GM19035 (cell line): ENCODE data around the gene TECPR2.

Source experiments
- ATAC-seq: cut with Tn5 transposase; IDR thresholded peaks from one replicate; pipeline ENCODE4 v1.9.1; 2021; ENCODE audit not compliant: unreplicated experiment

The TECPR2 gene

DNA sequence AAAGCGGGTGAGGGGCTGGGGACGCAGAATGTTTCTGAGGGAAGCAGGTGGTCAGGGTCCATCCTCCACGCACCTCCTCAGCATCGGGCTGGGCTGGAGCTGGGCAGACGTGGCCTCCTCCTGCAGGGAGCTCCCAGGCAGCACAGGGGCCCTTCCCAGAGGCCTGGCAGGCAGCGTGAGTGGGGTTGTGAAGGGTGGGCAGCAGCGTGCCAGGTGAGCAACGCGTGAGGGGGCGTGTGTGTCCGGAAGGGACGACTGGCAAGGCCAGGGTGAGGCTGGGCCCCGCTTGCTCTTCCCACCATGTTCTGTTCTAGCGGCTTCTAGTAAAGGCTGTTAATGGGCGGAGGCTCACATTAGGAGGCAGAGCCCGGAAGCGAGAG lies 129.8 kb downstream of the TECPR2 start:
- no peak for ATAC-seq

DNA sequence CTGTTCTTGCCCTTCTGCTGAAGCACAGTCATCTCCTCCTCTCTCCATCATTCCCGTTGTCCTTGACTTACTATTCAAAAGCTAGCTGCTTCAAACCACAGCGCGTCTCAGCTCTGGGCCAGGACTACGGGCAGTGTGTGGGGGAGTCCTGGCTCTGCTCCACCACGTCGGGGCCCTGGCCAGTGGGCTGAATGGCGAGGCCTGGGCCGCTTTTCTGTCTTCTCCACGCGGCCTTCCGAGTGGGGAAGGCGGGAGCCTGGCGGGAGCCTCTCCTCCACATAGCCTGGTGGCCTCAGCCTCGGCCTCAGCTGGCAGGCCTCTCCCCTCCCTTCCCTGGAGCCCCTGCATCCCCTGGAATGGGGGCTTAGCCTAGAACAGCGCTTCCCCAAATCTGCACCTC lies 130.4 kb downstream of the TECPR2 start:
- no peak for ATAC-seq

DNA sequence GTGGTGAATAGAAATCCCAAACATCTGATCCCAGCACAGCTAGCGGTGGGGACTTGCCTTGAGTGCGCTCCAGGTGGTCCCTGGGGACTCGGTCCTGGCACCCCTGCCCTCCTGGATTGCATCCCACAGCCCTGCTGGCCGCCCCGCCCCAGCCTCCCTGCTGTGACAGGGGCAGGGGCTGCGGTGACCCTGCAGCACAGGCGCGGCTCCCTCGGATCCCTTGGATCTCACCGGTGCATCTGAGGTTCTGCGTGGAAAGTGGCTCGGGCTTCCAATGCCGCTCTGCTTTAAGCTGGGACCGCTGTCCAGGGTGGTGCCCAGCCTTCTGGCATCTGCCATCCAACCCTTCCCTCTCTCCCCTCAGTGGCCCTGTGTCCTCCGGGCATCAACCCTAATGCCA lies 130.8 kb downstream of the TECPR2 start:
- ATAC-seq, result no peak

DNA sequence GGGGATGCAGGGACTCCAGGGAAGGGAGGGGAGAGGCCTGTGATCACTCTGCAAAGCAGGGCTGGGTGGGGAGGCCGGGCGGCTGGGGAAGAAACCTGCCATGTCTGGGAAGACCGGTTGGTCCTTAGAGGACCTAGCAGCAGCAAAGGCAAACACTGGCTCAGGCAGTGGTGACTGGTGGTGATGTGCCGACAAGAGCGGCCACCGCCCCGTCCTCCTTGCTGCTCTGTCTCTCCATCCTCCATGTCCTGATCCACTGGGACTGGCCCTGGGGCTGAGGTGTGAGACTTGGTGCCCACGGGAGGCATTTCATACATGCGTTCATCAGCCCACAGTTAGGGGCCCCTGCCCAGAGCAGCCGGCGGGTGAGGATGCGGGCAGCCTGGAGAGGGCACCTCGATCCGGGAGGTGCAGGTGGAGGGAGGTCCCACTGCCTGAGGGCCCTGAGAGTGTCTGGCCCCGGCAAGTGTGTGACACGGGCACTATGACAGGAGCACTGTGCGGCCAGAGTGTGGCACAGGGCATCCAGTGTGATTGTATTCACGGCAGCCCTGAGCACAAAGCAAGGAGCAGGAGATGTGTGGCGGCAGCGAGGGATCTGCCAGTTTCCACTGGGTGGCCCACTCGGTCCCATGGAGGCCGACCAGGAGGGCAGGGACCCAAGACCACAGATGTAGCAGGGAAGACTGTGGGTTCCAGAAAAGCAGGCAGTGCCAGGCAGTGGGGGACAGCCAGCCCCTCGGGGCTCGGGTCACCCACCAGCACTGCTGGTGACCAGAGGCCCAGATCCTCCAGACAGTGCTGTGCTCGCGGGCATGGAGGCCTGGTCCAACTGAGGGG lies 133.0 kb downstream of the TECPR2 start:
- no peak for ATAC-seq

DNA sequence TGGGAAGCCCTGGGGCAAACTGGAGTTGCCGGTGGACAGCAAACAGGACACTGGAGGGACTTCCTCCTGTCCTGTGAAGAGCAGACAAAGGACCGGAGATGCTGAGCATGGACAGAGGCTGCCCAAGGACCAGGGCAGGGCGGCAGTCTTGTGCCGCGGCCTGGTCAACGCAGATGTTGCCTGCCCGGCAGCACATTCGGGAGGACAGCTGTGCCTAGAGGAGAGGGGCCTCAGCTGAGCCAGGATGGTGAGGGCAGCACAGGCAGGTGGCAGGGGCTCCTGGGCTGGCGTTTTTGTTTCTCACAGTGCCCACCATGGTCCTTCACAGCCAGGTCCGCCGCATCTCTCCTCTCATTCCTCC lies 133.6 kb downstream of the TECPR2 start:
- no peak for ATAC-seq

DNA sequence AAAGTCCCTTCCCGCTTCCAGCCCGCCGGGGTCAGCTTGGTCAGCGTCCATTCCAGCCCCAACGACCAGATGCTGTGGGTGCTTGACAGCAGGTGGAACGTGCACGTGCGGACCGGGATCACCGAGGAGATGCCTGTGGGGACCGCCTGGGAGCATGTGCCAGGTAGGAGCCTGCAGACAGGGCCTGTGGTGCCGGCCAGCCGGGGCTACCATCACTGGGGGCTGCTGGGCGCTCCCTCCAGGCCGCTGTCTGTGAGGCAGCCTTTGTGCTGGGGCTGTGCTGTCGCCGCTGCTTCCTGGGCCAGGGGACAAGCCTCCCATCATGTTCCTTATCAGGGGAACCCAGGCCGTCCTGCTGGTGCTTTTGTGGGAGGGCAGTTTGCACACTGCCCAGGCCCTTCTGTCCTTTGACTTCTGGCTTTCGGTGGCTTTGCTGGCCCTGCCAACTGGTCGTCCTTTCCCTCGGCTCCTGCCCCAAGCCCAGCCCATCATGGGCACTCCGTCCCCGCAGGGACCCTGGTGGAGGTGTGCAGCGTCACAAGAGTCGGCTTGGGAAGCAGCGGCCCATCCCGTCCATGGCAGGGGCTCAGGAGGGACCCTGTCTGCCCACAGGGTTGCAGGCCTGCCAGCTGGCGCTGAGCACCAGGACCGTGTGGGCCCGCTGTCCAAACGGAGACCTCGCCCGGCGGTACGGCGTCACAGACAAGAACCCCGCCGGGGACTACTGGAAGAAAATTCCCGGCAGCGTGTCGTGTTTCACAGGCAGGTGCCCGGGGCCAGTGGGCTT lies 134.4 kb downstream of the TECPR2 start:
- ATAC-seq, result no peak

DNA sequence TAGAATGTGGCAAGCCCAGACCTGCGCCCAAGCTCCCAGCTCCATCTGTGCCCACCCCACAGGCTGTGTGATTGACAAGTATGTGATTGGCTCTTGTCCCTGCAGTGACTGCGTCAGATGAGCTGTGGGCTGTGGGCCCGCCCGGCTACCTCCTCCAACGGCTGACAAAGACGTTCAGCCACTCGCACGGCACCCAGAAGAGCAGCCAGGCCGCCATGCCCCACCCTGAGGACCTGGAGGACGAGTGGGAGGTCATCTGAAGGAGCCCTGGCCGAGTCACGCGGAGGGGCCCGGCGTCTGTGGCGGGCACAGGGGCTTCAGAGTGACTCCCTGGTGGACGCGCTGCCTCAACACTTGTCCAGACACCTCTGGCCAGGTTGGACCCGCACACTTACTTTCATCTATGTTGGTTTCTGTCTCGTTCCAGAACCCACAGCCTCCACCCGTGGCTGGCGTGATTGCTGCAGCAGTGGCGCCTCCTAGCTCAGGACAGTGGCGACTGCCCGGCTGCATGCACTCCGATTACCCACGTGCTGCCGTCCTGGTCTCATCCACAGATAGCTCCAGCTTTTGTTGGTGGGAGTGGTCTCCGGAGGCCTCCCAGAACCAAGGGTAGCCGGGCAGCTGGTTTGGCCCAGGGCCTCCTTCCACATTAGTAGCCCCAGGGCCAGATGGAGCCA lies 135.4 kb downstream of the TECPR2 start:
- no peak for ATAC-seq

DNA sequence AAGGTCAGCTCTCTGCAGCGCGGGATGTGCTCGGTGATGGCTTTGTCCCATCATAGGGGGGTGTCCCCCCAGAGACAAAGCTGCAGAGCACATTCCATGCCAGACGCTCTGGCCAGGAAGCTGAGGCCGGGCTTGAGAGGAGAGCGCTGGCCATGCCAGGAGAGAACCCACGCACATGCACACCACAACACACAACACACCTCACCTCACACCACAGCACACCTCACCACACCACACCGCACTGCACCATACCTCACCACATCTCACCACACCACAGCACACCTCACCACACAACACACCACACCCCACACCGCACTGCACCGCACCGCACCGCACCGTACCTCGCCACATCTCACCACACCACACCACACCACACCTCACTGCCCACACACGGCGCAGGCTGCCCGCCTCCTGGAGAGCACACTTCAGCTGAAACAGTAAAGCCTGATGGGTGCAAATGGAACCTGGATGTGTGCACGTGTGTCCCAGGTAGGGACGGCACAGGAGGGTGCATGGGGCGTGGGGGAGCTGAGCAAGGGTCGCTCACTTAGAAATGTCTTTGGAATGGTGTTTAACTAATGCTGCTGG lies 136.0 kb downstream of the TECPR2 start:
- no peak for ATAC-seq

DNA sequence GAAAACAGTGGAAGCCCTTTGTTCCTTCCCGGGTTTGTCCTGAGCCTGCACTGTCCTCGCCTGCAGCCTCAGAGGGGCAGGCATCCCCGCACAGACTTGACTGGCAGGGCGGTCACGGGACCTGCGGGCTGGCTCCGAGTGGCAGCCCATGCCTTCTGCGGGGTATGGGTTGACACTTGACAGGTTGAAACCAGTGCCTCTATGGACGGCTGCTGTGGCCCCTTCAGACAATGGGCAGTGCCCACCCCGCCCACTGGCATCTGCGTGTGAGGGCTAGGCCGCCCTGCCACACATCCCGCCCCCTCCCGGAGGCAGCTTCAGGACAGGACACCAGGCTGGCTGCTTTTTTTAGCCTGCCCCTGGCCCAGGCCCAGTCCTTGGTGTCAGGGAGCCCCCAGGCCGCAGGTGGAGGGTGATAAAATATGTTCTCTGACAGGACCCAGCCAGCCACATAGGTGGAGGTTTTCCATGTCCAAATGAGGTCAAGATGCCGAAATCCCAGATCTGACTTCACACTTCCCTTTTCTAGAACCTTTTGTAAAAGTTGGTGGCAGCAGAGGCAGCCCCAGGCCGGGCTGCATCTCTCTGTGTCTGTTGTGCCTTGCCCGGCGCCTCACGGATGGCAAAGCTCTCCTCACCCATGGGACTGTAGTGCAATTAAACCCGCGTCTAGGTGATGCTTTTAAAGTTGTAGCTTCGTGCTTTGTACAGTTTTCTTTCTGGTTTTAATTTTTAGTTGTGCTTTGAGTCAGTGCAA lies 136.8 kb downstream of the TECPR2 start:
- ATAC-seq, result no peak

DNA sequence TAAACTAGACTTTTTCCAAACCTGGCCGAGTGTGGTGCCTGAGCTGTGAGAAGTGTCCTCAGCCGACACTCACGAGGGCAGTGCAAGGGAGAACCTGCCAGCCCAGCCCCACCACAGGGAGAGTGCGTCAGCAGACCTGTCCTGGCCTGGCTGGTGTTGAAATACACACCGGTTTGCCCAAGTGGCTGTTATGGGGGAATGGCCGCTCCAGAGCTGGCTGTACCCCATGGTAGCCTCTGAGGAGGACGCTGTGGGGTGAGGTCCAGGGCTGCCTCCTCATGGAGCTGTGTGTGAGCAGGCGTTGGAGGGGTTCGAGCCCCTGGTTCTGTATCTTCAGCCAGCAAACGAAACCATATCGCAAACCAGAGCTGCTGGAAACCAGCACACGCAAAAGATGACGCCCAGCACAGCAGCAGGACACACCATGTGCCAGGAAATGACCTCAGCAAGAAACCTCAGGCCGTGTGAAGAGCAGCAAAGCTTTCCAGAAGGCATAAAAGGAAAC lies 137.5 kb downstream of the TECPR2 start:
- ATAC-seq, result no peak

DNA sequence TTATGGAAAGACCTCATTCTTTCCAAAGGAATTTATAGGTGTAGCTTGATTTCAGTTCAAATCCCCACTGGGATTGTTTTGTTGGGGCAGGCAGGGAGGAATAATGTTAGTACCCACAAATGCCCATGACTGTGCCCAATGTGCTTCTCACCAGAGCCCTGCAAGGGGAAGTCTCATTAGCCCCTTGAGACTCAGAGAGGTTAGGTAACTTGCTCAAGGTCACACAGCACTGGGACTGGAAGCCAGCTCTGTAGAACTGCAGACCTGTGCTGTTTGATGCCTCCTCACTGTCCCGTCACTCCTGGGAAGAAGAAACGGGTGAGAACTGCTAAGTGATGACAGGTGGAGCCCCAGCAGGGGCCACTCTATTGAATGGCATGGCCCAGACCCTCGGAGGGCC lies 138.0 kb downstream of the TECPR2 start:
- no peak for ATAC-seq

DNA sequence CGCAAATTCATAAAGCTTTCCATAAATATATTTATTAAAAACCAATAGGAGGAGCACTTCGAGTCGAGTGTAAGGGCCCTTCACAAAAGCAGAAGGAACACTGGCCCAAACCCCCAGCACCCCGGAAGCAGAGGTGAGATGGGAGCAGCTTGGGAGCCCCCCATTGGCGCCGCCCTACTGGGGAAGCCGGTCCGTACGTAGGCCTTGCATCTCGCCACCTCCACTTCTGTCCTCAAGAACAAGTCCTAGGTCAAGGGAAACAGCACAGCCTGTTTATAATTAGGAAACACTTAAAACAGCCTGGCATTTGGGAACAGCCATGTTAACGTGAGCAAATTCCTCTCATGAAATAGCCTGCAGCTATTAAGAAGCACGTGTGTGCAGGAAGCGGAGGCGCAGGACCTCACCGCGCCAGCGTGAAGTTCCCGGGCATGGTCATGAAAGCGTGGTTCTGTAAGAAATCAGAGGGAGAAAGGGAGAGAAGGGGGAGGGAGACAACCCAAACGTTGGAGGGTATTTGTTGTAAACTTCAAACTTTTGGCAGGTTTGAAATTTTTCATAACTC lies 139.1 kb downstream of the TECPR2 start:
- no peak for ATAC-seq

DNA sequence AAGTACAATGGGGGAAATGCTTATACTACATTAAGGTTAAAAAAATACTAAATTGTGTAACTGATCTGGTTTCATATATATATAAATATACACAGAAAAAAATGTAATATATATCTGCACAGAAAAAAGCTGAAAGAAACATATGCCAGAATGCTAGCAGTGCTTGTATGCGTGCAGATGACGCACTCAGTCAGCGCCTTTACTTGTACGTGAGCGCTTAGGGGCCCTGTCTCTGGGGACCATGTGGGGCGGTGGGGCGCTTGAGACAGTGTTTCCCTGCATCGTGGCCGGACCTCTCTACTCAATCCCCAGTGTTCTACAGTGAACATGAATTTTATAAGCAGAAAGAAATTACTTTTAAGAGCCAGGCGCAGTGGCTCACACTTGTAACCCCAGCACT lies 139.8 kb downstream of the TECPR2 start:
- ATAC-seq, result no peak

DNA sequence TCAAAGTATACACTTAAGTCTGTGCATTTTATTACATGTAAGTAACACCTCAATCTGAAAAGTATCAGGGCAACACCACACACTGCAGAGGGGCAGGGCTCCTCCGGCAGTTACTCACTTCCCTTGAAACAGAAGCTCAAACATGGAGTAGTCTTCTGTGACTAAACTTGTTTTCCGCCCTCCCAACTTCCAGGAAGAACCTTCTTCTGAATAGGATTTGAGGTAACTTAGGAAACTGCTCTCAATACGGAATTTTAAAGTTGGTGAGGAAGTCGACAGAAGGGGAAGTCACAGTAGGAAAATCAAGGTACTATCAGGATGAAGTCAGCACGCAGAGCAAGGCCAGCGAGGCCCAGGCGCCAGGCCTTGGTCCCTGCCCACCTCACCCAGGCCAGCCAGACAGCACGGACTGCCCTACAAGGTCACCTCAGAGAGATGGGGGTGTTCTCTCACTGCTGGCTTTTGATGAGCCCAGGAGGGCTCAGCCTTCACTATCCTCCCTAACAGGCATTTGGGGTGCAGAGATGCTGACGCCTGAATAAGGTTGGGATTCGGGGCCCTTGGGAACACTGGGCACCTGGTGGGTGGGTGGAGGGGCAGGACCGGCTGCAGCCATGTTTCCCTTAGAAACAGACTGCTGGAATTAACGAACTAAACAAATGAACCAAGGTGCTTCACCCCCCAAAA lies 141.0 kb downstream of the TECPR2 start:
- ATAC-seq, result no peak

DNA sequence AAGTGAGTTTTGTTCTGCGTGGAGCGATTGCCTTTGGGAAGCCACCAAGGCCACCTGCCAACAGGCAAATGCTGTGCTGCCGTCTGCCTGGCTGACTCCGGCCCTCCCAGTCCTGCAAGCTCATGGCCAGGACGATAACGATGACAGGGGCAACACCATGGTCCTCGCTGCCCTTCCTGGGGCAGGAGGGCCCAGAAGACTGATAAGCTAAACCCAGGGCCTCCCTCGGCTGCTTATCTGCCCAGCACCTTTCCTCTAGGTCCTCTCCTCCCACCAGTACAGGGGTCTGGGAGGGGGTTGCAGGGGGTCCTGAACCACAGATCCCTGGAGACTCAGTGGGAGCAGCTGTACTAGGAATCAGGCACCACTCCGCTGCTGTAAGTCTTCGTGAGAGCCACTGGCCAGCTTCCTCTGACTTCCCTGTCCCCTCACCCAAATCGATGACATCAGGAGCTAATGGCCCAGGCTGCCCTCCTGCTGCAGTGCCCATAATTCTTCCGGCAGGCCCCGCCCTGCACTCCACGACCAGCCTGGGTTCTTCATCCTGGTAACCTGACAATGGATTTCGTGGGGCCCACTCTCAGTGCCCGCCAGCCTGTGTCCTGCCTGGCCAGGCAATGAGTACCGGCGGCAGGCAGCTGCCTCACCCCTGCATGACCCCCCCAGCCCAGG lies 141.7 kb downstream of the TECPR2 start:
- no peak for ATAC-seq

DNA sequence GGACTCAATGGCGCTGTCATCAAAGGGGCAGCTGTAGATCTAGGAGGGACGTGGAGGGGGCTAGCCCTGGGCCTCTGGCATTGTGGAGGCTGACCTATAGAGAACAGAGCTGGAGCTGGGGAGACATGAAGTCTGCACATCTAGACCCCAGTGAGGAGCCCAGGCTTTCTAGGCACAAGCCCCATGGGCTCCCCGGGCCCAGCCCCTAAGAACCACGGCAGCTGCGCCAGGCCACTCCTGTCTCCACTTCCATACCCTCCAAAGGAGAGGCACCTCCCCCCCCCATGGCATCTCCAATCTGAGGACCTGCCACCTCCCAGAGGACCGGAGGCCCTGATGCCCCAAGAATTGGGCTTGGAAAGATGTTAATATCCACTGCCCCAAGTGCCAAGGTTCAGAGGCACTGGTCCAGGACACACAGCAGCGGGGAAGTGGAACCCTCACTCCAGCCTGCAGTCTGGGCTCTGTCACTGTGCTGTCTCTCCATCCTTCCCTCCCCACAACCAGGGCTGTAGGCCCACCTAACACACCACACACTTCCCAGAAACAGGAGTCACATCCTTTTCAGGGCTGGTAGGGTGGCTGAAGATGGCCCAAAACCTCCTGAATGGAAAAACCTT lies 142.4 kb downstream of the TECPR2 start:
- no peak for ATAC-seq

DNA sequence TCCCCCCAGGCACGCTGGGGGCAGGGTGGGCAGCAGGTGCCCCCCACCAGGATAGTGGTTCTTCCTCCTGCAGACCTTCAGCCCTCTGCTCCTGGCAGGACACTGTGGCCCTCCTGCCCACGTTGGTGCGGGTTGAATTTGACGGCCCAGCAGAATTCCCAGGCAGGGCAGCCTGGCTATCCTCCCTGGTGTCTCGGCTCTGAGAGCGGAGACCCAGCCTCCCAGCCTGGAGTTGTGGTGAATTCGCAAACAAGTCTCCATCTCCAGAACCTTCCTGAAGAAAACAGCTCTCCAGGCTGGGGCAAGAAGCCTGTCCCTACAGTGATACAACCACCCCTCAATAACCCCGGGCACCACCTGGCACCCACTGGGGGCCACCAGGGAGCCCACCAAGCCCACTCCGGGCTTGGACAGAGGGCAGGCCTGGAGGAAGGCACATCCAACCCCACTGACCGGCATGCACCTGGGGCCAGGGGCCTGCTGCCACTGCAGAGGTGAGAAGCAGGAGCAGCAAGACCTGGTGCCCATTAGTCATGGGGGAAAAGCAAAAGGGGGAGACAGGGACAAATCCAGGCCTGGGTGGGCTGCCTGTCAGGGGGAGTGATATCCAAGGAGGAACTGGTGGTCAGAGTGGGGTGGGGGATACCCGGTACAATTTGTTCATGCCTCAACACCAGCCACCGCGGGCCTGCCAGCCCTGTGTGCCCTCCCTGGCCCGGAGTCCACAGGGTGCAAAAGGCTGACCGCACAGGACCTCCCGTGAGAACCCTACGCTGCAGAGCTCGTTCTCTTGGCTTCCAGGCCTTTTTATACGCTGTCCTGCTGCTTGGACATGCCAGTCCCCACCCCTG lies 143.3 kb downstream of the TECPR2 start:
- no peak for ATAC-seq

DNA sequence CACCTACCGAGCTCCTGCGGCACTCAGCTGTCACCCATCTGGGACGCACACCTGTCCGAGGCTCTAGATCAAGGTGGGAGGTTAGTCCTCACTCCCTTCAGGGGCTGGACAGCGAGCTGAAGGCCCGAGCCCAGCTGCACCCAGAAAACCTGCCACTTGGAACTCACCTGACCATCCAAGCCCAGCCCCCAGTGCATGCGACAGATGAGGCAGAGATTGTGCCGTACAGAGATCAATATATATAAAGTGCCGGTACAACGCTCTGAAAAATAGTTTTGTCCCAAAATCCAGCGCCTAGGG lies 143.8 kb downstream of the TECPR2 start:
- no peak for ATAC-seq
